EH (cell line): ENCODE measurements around the gene TERT.
A peak's percentile ranks its signal among the peaks of the same experiment; 100 is the strongest.

Experiments
- DNase-seq: peaks from one replicate; pipeline ENCODE4 v3.0.0-alpha.2; 2015; ENCODE audit warnings: low read depth

The TERT gene

DNA sequence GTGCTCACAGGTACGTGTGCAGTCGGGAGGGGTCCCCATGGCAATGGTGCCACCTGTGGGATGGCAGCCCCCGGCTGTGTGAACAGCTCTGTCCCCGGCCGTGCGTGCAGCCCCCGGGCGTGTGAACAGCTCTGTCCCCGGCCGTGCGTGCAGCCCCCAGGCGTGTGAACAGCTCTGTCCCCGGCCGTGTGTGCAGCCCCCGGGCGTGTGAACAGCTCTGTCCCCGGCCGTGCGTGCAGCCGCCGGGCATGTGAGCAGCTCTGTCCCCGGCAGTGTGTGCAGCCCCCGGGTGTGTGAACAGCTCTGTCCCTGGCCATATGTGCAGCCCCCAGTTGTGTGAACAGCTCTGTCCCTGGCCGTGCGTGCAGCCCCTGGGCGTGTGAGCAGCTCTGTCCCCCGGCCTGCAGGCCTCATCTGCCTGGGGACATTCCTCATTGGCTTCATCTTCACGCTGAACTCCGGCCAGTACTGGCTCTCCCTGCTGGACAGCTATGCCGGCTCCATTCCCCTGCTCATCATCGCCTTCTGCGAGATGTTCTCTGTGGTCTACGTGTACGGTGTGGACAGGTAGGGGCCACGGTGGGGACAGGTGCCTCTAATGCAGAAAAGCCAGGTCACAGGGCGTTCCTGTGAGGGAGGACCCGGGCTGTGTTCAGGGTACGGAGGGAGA, 75.6 kb downstream of the TERT start:
- no peak for DNase-seq

DNA sequence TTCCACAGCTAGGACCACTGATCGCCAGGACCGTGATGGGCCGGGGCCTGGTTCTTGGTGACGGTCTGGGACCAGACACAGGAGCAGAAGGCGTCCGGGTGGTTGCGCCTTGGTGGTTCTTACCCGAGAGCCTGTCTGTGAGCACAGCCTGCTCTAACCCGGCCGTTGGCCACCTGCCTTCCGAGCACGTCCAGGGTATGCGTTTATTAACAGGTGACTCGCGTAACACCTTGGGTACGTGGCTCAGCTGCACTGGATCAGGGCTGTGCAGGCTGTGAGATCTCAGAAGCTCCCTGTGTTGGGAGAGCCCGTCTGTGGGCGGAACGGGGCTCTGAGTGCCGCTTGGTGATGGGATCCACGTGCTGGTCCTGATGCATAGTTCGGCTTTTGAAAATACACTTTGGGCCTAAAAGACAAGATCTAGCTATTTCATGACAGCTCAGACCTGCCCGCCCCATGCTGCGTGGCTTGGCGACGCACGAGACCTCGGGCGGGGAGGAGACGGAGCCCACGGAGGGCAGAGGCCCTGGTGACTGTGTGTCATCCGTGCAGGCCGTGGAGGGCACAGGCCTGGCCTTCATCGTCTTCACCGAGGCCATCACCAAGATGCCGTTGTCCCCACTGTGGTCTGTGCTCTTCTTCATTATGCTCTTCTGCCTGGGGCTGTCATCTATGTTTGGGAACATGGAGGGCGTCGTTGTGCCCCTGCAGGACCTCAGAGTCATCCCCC, 76.4 kb downstream of the TERT start:
- DNase-seq, result no peak

GRCh38 chr5:1217596-1218206, 77.2 kb downstream of the TERT start:
- no peak for DNase-seq

GRCh38 chr5:1216918-1217295, 78.0 kb downstream of the TERT start:
- DNase-seq, result no peak

DNA sequence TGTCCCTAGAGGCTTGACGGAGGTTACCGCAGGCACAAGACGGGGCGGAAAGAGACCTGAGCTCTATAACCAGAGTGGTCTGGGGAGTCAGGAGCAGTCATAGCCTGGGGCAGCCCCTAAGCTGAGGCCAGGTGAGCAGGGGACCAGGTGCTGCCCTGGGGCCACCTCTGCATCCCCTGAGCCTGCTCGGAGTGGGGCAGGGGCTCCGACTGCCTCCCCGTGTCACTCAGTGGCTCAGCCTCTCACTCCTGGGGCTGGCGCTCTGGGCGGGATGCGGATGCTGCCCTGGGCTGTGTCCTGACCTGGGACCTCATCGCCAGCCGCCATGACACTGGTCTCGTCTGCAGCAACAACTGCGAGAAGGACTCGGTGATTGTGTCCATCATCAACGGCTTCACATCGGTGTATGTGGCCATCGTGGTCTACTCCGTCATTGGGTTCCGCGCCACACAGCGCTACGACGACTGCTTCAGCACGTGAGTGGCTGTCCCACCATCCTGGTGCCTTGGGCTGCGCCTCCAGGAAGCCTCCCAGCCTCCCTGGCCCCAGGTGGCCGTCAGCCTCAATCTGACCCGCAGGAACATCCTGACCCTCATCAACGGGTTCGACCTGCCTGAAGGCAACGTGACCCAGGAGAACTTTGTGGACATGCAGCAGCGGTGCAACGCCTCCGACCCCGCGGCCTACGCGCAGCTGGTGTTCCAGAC, 78.5 kb downstream of the TERT start:
- DNase-seq, result no peak

GRCh38 chr5:1215320-1216096, 79.4 kb downstream of the TERT start:
- DNase-seq, result no peak

- DNase-seq, result no peak
These were observed 80.0 kb downstream of the TERT start for GRCh38 chr5:1214936-1215220.

DNA sequence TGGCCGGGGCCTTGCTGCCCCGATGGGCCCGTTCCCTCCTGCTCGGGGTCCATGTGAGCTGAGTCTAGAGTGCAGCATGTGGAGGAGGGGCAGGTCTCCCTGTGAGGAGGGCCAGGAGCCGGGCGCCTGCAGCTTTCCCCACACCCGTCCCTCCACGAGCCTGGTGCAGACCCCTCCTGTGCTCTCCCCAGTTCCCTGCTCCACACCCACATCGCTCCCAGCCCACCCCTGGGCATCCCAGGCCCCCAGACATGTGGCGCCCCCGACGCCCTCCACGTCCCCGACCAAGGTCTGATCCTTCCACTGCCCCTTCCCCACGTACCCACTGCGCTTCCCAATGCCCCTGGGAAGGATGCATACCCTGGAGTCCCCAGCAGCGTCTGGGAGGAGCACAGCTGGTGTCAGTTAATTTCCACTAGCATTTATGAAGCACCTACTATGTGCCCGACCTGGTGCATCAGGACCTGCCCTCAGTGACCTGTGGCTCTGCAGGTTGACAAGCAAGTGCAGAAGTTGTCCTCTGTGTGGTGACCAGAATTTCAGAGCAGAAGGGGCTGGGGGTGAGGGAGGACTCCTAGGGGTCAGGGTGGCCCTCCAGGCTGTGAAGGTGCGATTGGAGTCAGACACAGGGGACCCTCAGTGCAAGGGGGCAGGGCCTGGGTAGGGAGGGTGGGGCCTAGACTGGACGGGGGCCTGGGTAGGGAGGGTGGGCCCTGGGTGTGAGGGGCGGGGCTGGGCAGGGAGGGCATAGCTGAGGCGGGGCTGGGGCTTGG, 80.5 kb downstream of the TERT start:
- DNase-seq, result no peak

- DNase-seq, result no peak
These were observed 81.2 kb downstream of the TERT start for GRCh38 chr5:1213508-1214162.

GRCh38 chr5:1212881-1213280, 82.0 kb downstream of the TERT start:
- DNase-seq, result no peak

DNA sequence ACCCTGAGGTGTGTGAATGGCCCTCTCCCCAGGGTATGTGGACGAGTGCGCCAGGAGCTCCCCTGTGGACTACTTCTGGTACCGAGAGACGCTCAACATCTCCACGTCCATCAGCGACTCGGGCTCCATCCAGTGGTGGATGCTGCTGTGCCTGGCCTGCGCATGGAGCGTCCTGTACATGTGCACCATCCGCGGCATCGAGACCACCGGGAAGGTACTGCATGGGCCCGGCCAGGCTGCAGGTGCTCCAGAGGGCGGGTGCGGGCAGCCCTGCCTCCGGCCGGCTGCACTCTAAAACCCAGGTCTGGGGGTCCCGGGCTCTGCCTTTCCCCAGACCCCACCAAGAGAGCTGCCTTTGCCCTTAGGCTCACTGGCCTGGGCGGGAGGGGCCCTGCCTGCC, 82.6 kb downstream of the TERT start:
- DNase-seq, result no peak

DNA sequence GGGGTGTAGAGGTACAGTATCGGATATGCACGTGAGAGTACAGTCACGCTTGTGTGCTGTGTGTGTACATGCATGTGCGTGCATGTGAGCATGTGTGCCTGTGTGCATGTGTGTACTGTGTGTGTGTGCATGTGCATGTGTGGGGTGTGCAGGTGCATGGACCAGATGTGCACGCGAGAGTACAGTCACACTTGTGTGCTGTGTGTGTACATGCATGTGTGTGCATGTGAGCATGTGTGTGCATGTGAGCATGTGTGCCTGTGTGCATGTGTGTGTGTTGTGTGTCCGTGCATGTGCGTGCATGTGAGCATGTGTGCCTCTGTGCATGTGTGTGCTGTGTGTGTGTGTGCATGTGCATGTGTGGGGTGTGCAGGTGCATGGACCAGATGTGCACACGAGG, 83.2 kb downstream of the TERT start:
- DNase-seq, result no peak

DNA sequence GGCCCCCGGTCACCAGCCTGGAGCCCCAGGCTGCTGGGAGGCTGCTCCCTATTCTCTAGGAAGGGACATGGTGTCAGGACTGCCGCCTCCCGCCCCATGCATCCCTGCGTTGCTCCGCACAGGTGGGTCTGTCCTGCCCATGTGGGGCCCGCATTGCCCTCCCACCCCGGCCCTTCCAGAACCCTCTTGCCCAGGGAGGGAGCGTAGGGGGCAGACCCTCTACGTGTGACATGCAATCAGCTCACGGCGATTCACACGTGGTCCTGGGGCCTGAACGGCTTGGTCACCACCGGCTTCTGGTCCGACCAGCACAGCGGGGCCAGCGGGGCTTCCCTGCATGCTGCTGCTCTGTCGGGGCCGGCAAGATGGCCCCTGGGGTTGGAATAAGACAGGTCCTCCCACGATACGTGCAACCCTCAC, 84.0 kb downstream of the TERT start:
- no peak for DNase-seq

GRCh38 chr5:1209896-1210776, 84.7 kb downstream of the TERT start:
- DNase-seq, result no peak

GRCh38 chr5:1209489-1209852, 85.4 kb downstream of the TERT start:
- DNase-seq, result no peak

DNA sequence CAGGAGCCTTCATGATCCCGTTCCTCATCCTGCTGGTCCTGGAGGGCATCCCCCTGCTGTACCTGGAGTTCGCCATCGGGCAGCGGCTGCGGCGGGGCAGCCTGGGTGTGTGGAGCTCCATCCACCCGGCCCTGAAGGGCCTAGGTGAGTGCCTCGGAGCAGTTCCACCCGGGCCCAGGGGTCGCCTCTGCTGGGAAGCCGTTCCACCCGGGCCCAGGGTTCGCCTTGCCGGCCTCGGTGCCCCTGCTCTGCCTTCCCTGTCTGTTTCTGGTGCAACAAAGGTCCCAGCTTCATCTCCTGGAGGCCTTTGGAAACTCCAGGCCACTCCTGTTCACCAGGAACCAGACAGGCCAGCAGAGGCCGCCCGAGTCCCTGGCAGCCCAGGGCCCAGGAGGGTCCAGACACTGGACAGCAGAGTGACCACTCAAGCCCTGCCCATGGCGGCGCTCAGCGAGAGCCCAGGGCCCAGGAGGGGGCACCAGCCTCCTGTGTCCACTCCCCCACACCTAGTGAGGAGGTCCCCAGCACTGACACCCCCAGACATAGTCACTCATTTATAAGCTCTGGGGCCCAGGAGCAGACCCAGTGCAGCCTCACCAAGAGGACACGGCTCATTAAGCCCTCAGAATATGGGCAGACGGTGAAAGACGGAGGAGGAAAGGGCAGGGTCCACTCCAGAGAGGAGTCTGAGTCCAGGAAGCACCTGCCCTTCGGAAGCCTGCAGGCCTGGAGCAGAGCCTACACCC, 86.0 kb downstream of the TERT start:
- DNase-seq, result peak; percentile 35

DNA sequence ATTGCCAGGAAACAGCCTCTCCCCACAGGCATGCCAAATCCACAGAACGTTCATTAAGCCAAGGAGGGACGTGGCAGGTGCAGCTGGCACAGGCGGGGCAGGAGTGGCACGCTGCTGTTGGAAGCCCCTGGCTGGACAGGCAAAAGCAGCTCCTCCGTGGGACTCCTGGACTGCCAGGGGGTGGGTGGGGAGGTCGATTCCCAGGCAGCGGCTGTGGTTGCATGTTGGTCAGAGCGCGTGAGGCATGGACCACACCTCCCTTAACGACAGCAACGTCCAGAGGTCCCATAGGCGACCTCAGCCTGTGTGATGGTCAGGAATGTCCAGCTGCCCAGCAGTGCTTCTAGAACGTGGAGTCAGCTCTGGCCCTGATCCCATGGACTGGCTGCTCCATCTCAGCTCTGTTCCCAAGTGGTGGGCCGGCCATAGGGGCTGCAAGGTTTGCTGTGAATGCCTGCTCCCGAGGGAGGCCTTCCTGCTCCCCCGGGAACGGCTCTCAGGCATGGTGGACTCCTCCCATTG, 86.6 kb downstream of the TERT start:
- DNase-seq, result no peak

DNA sequence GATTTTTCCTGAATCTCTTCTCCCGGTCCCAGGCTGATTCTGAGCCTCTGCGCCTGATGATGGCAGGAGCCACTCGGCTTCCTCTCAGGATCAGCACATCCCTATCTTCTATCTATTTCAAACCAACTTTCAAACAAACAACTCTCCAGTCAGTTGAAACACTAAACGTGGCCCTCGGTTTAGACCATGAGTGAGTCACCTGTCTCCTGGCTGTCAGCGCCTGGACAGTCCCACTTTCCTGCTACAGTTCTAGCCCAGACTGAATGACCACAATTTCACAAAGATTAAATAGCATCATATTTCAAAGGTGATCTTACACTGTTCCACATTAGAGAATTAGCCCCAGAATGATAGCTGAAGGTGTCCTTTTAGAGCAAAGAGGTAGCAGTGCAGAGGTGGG, 87.3 kb downstream of the TERT start:
- no peak for DNase-seq
